ENCODE measurements around the gene E4F1.

GRCh38 chr16:2251296-2252111 is 28.1 kb downstream of the E4F1 start, which contains the start of gene ECI1:
- TF ChIP-seq ZNF274 (IDR thresholded peaks at IDR 0.05; ENCODE audit: low read depth, low read length) (no peak), YY1 (IDR thresholded peaks at IDR 0.05; ENCODE audit: insufficient read depth, insufficient read length) (peak; percentile 72), SUZ12 (IDR thresholded peaks at IDR 0.05; ENCODE audit: extremely low read depth, insufficient read depth, insufficient read length) (no peak)
